Hematopoietic multipotent progenitor cell (in vitro differentiated cells): ENCODE results near the gene FAM162A. TPM values are rescaled to one million over a fixed set of nuclear protein-coding genes. Genes with fewer than 3 reads are reported as not detected.

Experiments
- DNase-seq, 3 donors: peaks; one replicate each; pipeline ENCODE4 v3.0.0-alpha.2; 2011 to 2015; ENCODE audit warnings: low read depth in 2 of 3, low spot score in 2 of 3
- total RNA-seq: library from RNA; depleted of rRNA; stranded (reverse); fragments of >200 nt; gene quantifications from one replicate; pipeline ENCODE4 v1.2.3, GENCODE V29; 2012

The FAM162A gene
- total RNA-seq, 1 donor, result 4.0 TPM

DNA sequence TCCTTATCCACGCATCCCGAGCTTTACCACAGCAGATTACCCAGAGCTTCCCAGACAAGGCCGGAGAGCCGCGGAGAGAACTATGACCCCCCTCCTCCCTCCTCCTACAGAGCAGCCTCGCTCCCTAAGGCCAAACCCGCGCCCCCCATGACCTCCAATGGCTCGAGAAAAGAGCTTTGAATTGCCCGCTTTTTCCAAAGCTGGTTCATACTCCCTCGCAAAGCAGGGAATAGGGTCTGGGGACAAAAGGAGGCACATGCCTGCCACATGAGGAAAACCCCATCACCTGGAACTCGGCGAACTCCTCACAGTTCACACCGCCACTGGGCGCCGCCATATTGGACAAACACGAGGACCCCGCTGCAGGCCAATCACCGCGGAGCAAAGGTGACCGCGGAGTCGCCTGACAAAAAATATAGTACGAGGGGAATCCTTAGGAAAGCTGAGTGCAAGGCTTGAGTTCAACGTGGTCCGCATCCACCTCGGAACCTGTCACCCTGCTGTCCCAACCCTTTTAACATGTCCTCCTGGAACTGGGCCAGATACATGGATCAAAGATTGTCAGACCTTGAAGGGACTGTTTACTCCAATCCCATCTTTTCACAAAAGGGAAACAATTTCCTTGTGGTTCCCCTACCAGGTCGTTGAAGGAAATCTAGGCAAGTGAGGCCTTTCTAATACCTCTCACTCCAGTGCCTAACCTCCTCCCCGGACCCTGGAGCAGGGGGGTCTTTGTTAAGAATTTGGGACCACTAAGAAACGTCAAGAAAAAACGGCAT is 905 bp upstream of the FAM162A start, which contains the start of gene MIX23:
MIX23 (minus strand) TSS at position 344 of the 779 bp plus-strand sequence; CDS start at position 337, 7 bp downstream.
- DNase-seq, result peak; percentile 48 to 86 (median 80)

DNA sequence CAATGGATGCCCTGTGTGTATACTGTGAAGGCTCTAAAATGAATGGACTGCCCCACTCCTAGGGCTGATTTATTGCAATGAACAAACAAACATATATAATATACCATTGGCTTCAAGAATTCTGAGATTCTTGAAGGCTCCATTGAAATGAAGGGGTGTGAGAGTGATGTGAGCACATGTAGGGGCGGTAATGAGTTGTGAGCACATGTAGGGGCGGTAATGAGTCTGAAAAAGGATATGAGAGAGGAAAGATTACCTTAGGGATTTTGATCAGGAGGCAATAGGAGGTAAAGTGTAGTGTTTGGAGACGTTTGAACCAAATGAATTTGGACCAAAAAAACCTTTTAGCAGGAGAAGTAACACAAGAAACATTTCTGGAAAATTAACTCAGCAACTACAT is 3.7 kb downstream of the FAM162A start:
- DNase-seq, result no peak

DNA sequence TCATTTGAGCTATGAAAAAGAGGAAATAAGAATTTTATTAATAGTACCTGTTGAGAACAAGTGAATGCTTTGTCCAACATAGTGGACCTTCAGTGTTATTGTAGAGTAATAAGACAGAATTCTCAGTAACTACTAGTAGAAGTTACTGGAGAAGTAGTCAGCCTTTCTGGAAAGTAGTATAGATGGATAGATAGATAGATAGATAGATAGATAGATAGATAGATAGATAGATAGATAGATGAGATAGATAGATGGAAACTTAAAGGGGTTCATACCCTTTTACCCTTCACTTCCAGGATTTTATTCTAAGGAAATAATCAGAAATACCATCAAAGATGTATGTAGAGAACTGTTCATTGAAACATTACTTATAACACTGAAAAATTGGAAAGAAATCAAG is 5.2 kb downstream of the FAM162A start:
- DNase-seq, result no peak

DNA sequence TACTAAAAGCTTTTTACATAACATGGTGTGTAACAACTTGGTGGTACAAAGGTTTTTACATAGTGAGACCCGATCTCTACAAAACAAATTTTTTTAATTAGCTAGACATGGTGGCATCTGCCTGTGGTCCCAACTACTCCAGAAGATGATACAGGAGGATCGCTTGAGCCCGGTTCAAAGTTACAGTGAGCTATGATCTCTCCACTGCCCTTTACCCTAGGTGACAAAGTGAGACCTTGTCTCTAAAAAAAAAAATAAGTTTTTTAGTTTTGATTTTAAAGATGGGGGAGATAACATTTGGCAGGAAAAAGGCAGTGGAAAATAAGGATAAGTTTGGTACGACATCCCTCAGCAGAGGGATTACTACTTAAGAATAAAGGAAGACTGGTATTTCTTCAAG is 5.9 kb downstream of the FAM162A start:
- DNase-seq, result no peak

DNA sequence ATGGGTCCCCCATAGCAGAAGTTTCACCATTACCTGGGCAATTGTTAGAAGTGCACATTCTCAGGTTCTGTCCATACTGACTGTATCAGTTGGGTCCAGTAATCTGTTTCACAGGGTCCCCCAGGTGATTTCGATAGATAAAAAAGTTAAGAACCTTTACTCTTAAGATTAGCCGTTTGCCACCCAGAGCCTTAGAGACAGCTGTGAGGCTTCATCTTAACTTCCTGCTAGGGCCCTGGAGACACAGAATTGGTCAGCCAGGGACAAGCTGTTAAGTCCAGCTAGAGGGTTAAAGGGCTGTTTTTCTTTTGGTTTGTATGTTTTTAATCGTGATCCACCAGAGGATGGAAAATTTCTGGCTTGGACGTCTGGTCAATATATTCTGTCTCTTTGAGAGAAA is 6.7 kb downstream of the FAM162A start:
- DNase-seq, result no peak

DNA sequence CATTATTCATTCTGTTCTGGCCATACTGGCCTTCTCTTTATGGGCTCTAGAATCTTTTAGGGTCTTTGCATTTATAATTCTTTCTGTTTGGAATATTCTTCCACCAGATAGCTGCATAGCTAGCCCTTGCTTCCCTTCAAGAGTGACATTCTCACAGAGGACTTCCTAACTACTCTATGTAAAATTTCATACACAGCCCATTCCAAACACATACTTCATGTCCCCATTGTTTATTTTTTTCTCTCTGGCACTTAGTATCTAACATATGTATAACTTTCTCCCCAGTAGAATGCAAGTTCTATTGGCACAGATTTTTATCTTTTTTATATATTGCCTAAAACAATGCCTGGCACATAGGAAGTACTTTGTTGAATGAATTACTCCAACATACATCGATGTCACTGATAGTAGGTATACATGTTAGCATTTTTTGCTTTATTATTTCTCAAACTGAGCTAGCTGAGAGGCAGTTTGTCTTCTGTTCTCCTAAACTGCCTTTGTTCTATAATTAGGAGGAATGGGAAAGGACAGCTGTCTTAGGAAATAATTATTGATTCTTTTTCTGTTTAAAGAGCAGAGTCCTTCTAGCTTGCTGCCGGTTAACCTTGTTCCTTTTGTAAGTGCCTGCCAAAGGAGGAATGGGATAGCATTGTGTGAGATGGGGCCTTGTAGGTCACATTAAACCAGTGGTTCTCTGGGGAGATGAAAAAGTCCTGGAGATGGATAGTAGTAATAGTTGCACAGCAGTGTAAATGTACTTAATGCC is 7.9 kb downstream of the FAM162A start:
- DNase-seq, result no peak

DNA sequence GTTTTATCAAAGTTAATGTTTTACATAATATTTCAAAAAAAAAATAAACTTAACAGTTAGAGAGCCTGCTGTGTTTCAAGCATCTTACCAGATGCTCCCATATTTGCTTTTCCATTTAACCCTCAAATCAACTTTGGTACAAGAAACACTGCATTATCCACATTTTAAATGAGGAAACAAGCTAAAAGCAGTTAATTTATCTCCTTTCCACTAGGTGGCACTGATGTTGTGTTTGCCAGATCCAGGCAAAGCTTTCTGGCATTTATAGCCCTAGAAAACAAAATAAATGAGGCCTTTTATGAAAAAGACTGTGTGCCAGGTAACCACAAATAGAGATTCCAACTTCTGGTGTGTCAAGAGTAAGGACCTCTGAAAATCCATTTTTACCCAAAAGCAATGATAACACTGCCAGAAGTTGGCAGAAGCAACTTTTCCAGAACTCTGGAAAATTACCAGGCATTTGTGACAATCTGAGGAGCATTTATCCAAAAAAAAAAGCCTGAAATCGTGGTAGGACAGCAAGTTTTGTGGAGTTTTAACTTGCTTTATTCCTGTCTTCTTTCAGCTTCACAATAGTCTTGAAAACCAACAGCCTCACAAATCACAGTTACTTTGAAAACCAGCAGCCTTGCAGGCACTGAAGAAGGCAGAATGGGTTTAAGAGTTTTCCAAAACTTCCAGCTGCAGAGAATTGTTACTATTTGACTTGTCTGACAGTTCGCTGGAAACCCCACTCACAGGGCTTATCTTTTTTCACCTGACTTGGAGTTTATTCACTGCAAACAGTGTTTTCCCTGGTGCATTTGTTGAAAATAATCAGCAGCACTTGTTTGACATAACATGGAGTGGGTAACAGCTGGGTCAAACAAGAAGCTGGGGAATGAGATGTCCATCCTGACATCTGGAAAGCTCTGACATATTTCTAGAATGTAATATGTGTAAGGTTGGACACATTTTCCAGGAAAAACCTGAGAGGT is 9.2 kb downstream of the FAM162A start:
- peak in 2 of 3 donors; percentile 44 to 73 for DNase-seq

DNA sequence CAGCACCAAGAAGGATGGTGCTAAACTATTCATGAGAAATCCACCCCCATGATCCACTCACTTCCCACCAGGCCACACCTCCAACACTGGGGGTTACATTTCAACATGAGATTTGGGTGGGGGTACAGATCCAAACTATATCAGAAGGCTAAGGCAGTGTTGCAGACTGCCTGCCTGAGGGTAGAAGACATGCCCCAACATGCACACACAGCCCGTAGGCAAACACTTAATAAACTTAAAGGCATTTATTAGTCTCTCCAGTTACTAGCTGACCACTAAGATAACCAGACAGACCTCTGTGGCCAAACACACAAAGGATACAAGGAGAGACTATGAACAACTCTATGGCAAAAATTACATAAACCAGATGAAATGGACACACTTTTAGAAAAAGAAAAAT is 10.2 kb downstream of the FAM162A start:
- DNase-seq, result no peak

DNA sequence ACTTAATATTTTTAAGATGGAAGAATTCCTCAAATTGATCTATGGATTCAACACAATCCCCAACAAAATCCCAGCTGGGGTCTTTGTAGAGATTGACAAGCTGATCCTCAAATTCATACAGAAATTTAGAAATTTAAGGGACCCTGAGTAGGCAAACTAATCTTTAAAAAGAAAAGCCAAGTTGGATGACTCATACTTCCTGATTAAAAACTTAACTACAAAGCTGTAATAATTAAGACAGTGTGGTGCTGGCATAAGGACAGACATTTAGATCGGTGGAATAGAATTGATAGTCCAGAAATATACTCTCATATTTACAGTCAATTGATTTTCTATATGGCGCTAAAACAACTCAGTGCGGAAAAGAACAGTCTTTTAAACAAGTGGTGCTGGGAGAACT is 11.6 kb downstream of the FAM162A start:
- no peak for DNase-seq

DNA sequence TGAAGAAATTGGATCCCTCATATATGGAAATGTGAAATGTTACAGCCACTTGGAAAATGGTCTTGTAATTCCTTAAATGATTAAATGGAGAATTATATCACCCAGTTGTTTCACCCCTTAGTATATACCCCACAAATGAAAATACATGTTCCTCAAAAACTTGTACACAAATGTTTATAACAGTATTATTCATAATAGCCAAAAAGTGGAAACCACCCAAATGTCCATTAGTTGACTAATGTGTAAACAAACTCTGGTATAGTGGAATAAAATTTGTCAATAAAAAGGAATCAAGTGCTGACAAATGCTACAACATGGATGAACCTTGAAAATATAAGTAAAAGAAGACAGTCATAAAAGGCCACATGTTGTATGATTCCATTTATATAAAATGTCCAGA is 12.5 kb downstream of the FAM162A start:
- no peak for DNase-seq

DNA sequence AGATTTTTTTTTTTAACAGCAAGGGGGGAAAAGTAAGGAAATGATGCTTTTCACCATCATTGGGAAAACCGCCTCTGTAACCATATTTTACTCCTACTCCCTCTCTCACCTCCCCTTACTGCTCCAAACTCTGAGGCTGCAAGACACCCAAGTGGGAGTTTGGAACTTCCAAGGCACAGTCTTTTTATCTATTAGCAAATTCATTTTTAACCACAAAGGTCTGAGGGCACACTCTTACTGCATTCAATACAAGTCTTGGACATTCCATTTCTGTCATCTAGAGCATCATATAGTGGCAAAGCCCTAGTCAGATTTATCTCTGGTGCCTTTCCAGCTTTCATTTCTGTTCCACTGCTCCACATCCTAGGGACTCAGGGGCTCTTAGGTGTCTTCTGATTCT is 13.2 kb downstream of the FAM162A start:
- no peak for DNase-seq

DNA sequence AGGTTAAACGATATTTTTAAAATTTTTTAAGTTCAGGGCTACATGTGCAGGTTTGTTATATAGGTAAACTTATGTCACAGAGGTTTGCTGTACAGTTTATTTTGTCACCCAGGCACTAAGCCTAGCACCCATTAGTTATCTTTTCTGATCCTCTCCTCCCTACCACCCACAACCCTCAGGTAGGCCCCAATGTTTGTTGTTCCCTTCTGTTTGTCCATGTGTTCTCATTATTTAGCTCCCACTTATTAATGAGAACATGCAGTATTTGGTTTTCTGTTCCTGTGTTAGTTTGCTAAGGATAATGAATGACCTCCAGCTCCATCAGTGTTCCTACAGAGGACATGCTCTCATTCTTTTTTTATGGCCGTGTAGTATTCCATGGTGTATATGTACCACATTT is 14.9 kb downstream of the FAM162A start:
- DNase-seq, result no peak

DNA sequence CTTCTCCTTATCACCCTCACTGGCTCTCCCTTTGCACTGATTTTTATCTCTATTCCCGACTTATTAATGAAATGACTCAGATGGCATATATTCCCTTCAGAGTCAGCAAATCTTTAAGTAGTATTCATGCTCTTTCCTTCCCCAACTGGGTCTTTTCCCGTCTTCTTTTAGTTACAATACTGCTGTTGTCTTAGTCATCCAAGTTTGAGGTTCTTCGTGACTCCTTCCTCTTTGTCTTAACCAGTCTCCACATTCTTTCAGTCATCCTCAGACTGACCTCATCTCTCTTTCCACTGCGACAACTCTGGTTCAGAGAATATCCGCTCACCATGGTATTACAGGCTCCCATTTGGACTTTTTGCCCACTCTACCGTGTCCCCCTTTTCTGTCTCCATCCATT is 19.5 kb downstream of the FAM162A start:
- no peak for DNase-seq

DNA sequence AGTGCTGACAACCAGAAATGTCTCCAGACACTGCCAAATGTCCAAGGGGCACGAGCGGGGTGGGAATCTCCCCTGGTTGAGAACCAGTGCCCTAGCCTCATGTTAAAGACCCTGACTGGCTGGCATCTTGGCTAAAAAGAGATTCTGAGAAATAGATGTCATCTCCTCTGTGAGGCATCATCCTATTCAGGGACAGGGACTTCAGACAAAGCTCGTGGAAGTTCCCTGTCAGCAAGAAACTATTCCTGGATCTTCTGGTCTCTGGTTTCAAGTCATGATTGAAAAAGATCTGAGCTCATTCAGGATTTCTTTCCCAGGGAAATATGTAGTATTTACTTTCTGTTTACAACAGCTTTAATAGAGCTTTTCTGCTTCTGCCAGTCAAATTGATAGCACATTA is 21.0 kb downstream of the FAM162A start:
- DNase-seq, result no peak

DNA sequence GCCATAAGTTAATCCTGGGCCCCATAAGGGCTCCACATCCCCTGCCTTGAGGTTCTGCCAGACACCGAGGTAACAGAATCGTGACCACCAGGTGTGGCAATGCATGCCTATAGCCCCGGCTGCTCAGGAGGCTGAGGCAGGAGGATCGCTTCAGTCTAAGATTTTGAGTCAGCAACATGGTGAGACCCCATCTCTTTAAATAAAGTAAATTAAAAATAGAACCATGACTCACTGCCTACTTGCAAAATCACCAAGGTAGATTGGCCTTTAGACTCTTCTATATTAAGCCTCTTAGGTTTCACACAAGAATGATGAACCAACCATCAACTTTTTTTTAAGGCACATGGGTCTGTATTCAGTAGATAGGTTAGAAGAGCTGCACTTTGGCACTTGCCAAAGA is 22.2 kb downstream of the FAM162A start:
- no peak for DNase-seq

DNA sequence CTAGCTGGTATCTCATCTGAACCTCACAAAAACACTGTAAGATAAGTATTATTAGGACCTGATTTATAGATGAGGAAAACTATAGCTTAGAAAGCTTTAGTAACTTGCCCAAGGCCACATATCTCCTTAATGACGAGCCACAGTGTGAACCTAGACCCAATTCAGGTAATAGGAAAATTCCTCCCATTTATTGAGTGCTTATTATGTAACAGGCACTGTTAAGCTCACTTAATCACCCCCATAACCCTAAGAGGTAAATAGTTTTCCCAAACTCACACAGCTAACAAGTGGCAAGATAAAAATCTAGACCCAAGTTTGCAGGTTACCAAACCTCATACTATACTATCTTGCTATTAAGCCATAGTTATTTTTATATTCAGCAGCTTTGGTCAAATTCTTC is 24.0 kb downstream of the FAM162A start:
- no peak for DNase-seq

DNA sequence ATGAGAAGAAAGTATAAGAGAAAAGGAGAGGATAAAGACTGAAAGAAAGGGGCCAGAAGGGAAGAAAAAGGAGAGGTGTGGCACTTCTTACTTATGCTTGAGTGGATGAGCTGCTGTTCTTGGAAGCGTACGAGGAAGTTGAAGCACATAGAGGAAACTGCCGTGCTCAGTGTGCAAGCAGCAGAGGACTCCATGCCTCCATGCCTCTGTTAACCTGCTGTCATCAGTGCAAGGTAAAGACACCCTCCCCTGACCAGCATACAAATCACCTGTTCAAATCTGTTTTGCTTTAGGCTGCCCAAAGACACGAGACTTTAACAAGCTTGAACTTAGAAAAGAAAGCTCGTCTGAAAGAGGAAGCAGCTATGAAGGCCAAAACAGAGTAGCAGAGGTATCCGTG is 25.5 kb downstream of the FAM162A start:
- DNase-seq, result peak in 2 of 3 donors; percentile 24 to 34

DNA sequence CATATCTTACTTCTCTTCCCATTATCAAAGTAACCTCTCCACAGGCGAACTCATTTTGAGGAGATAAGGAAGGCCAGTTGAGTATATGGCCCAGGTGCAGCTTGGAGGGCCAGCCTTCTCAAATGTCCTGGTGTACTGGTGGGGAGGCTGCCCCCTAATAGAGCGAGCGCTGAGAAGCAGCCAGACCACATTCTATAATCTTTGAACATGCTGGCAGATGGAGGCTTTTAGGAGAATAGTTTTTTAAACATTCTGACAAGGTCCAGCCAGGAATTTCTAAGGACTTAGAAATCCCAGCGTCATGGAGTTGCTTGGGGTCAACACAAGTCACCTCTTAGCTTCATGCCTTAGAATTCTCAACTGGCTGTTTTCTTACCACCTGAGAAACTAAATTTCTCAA is 26.1 kb downstream of the FAM162A start:
- DNase-seq, result no peak

DNA sequence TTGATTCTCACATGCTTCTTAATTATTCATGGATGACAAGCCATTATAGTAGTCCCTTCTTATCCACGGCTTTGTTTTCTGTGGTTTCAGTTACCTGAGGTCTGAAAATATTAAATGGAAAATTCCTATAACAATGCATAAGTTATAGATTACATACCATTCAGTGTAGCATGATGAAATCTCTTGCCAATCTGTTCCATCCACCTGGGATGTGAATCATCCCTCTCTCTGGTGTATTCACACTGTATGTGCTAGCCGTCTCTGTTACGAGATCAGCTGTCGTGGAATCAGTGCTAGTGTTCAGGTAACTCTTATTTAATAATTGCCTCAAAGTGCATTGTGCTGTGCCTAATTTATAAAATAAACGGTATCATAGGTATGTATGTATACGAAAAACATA is 26.7 kb downstream of the FAM162A start:
- DNase-seq, result no peak

DNA sequence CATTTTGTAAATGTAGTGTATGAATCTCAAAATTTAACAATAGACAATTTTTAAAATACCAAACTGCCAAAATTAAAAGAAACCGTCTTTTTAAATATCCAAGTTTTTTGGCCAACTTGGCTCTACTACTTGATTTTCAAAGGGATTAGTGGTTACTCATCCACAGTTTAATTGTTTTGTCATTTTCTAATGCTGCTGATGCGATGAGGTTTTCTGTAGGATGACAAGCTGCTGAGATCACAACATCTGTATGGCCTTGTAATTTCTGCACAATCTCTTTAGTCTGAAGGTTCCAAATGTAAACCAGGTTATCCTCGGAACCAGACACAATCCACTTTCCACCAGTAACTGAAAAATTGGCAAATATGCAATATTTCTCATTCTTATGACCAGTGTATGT is 30.4 kb downstream of the FAM162A start:
- no peak for DNase-seq
